RWPE1 (cell line): ENCODE measurements around the gene KRTAP25-1.

Experiments used
- CTCF ChIA-PET: fragments of 350-600 bp; sonication (Branson Sonifier 250); formaldehyde crosslinking; extraction: SDS; loops from one replicate; lab custom pipeline; 2021; lab: Yijun Ruan, JAX
- POLR2A ChIA-PET: fragments of 400-600 bp; formaldehyde crosslinking; extraction: SDS; loops from one replicate; lab custom pipeline; 2020; ENCODE audit warnings: antibody characterized with exemption; ENCODE audit not compliant: low non-redundant PET; lab: Yijun Ruan, JAX
- DNase-seq: peaks from one replicate; pipeline ENCODE4 v3.0.0; 2012; ENCODE audit warnings: low spot score
- H3K27ac ChIP-seq: fragments of 450-650 bp; 2 replicates; pipeline ENCODE4 v1.5.1; 2017
- CTCF ChIP-seq: fragments of 450-650 bp; conservative IDR thresholded peaks from 2 replicates; pipeline ENCODE4 v1.5.1; 2017; ENCODE audit warnings: low read depth, mild to moderate bottlenecking

KRTAP25-1 gene

DNA sequence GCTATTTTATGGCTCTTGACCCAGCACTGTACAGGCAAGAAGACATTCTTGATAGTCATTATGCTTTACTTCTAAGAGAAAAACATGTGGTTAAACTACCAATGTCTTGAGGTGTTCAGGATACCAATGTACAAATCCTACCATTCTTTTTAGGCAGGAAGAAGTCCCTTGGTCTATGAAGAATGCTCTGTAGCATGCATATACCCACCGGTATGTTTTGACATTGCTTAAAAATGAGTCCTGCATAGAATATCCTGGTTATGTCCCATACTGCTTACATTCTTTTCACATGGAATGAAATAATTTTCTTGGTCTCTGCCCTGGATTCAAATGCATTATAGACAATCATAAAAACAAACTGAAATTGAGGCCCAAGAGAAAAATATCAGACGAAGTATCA is 43.4 kb upstream of the KRTAP25-1 start:
- POLR2A ChIA-PET: no interaction called here
- no peak for TF ChIP-seq CTCF

GRCh38 chr21:30329203-30329875 is 40.0 kb upstream of the KRTAP25-1 start:
- CTCF ChIA-PET: interaction anchor here (0.6 to 1.0 kb wide), 4 partner anchors 8 to 447 kb away, joined by 3 read pairs; no protein-coding TSS in a partner anchor
- no peak overlapping the region for H3K27ac ChIP-seq
- peak; percentile 8 for DNase-seq
- TF ChIP-seq CTCF: no peak
- POLR2A ChIA-PET: no interaction called here

More for the DNA sequence above, 43.4 kb upstream of the KRTAP25-1 start:
- DNase-seq: no peak
- H3K27ac ChIP-seq: no peak overlapping the region
- CTCF ChIA-PET: no interaction called here

DNA sequence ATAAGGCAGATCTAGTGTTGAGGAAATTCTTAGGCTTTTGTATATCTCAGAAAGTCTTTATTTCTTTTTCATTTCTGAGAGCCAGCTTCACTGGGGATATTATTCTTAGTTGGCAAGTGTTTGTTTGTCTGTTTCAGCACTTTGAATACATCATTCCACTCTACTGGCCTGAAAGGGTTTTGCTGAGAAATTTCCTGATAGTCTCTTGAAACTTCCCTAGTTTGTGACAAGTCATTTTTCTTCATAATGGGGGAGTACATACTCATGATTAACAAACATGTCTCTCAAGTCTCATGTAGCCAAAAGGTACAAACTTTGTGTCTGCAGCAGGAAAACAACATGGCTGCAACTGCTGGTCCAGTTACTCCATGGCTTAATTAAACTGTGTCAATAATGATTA is 37.1 kb upstream of the KRTAP25-1 start:
- DNase-seq: no peak
- no peak overlapping the region for H3K27ac ChIP-seq
- TF ChIP-seq CTCF: no peak
- POLR2A ChIA-PET: no interaction called here
- CTCF ChIA-PET: no interaction called here

GRCh38 chr21:30320215-30320614 is 30.9 kb upstream of the KRTAP25-1 start, which contains the start of gene KRTAP26-1:
Gene KRTAP26-1 (minus strand): TSS chr21:30320315. CDS start chr21:30320035, 280 bp downstream.
- no peak within 1 kb of the TSS for H3K27ac ChIP-seq
- POLR2A ChIA-PET: no interaction called here
- CTCF ChIA-PET: interaction anchor here (0.6 kb wide), 1 partner anchor 109 kb away, joined by 3 read pairs; no protein-coding TSS in a partner anchor
- no peak for TF ChIP-seq CTCF
- no peak for DNase-seq

GRCh38 chr21:30315701-30316100 is 26.4 kb upstream of the KRTAP25-1 start:
- DNase-seq: no peak
- no peak for TF ChIP-seq CTCF
- H3K27ac ChIP-seq: no peak overlapping the region
- ChIA-PET POLR2A (no interaction called here), CTCF (no interaction called here)

GRCh38 chr21:30306884-30307283 is 17.6 kb upstream of the KRTAP25-1 start:
- ChIA-PET CTCF (no interaction called here), POLR2A (no interaction called here)
- no peak for DNase-seq
- no peak overlapping the region for H3K27ac ChIP-seq
- no peak for TF ChIP-seq CTCF
